Right kidney (tissue), 1 donor: ENCODE measurements around the gene PRKAG1.

Source experiments
- DNase-seq: peaks from one replicate; pipeline ENCODE4 v3.0.0-alpha.2; 2016

Gene PRKAG1

GRCh38 chr12:49050507-49051372 lies 32.2 kb upstream of the PRKAG1 start:
- no peak for DNase-seq

- no peak for DNase-seq
These were observed 31.1 kb upstream of the PRKAG1 start for GRCh38 chr12:49049566-49050224.

GRCh38 chr12:49048953-49049352 lies 30.4 kb upstream of the PRKAG1 start:
- DNase-seq, result no peak

- no peak for DNase-seq
These were observed 27.7 kb upstream of the PRKAG1 start for GRCh38 chr12:49046129-49046895.

- no peak for DNase-seq
These were observed 26.1 kb upstream of the PRKAG1 start for GRCh38 chr12:49044660-49045059.

- no peak for DNase-seq
These were observed 25.3 kb upstream of the PRKAG1 start for GRCh38 chr12:49043856-49044258.

- DNase-seq, result no peak
These were observed 24.7 kb upstream of the PRKAG1 start for GRCh38 chr12:49043241-49043640.

- DNase-seq, result no peak
These were observed 23.4 kb upstream of the PRKAG1 start for GRCh38 chr12:49041881-49042484.

- DNase-seq, result no peak
These were observed 22.7 kb upstream of the PRKAG1 start for GRCh38 chr12:49041036-49041880.

- DNase-seq, result no peak
These were observed 21.8 kb upstream of the PRKAG1 start for GRCh38 chr12:49040364-49040855.

GRCh38 chr12:49039421-49040363 lies 21.1 kb upstream of the PRKAG1 start:
- no peak for DNase-seq

- DNase-seq, result no peak
These were observed 19.8 kb upstream of the PRKAG1 start for GRCh38 chr12:49038291-49038955.

- DNase-seq, result no peak
These were observed 19.3 kb upstream of the PRKAG1 start for GRCh38 chr12:49037947-49038237.

GRCh38 chr12:49037111-49037946 lies 18.8 kb upstream of the PRKAG1 start:
- no peak for DNase-seq

GRCh38 chr12:49036029-49036428 lies 17.5 kb upstream of the PRKAG1 start:
- DNase-seq, result no peak

GRCh38 chr12:49034286-49034622 lies 15.7 kb upstream of the PRKAG1 start:
- DNase-seq, result no peak

GRCh38 chr12:49033611-49034285 lies 15.2 kb upstream of the PRKAG1 start:
- DNase-seq, result no peak

GRCh38 chr12:49032679-49033447 lies 14.3 kb upstream of the PRKAG1 start:
- no peak for DNase-seq
